ENCODE measurements around the gene POMT1. TPM values are rescaled to one million over a fixed set of nuclear protein-coding genes. Genes with fewer than 3 reads are reported as not detected.

POMT1 gene
- total and polyA plus RNA-seq, 2 experiments from 2014 or later = 20.2 to 32.4 TPM

- TF ChIP-seq ZNF462 (CRISPR knock-in tag; IDR thresholded peaks at IDR 0.05) (no peak), ETS1 (IDR thresholded peaks at IDR 0.05) (no peak), ZNF331 (CRISPR knock-in tag; IDR thresholded peaks at IDR 0.05; ENCODE audit: low read depth) (no peak)
Measured at GRCh38 chr9:131473198-131473885, 29.4 kb upstream of the POMT1 start (continued).

- Histone ChIP-seq H3K27ac (ENCODE audit: low read depth) (no peak overlapping the region), H3K9me2 (ENCODE audit: insufficient read depth) (no peaks in the 10 kb centered on the region), H3K79me2 (replicated peaks; ENCODE audit: insufficient read depth) (peaks cover 51% of the 10 kb centered on the region), H2AFZ (no peak overlapping the region), H3K36me3 (ENCODE audit: insufficient read depth) (peaks cover 79% of the 10 kb centered on the region), H3K4me3 (no peak overlapping the region), H3F3A (replicated peaks; ENCODE audit: low read depth) (peaks cover 42% of the 10 kb centered on the region), H3K4me1 (ENCODE audit: insufficient read depth) (no peaks in the 10 kb centered on the region), H3K27me3 (ENCODE audit: insufficient read depth) (no peaks in the 10 kb centered on the region), H4K20me1 (replicated peaks; ENCODE audit: insufficient read depth) (peaks cover 38% of the 10 kb centered on the region), H3K4me2 (no peak overlapping the region)
- peaks cover 35% of the 10 kb centered on the region for H3K27me3 Mint-ChIP-seq (ENCODE audit: insufficient read depth, low read depth, poor library complexity)
- H3K4me3 Mint-ChIP-seq = no peak overlapping the region
- H3K4me1 Mint-ChIP-seq = 0 out of 3 replicates have a peak, but pooled peaks cover 2% of the 10 kb centered on the region
- H3K27ac Mint-ChIP-seq = no peak overlapping the region
- no peaks in the 10 kb centered on the region; the same call in 2 of the 3 replicates for H3K9me3 Mint-ChIP-seq
- peaks cover 95% of the 10 kb centered on the region for H3K36me3 Mint-ChIP-seq (ENCODE audit: low read depth)
- no peak for ATAC-seq
- DNase-seq (ENCODE audit: low spot score) = no peak
- no peak for TF ChIP-seq CREB1 (CRISPR knock-in tag; IDR thresholded peaks at IDR 0.05; ENCODE audit: low read depth)
- no peak for TF ChIP-seq ETS1 (IDR thresholded peaks at IDR 0.05)
- TF ChIP-seq ZNF462 (CRISPR knock-in tag; IDR thresholded peaks at IDR 0.05) = no peak
- TF ChIP-seq NANOG (IDR thresholded peaks at IDR 0.05; ENCODE audit: borderline replicate concordance) = no peak
- no peak for TF ChIP-seq JUNB (IDR thresholded peaks at IDR 0.05; ENCODE audit: unreplicated experiment)
Measured at GRCh38 chr9:131473891-131474290, 28.8 kb upstream of the POMT1 start.

Data from GM23338 (cell line).